Panc1 (cell line): ENCODE measurements around the gene PCDH17. TPM values are rescaled to one million over a fixed set of nuclear protein-coding genes. Genes with fewer than 3 reads are reported as not detected.

Experiments
- ATAC-seq: fragments of 200-7000 bp; cut with Tn5 transposase; 2 replicates; pipeline ENCODE4 v1.9.1; 2020; ENCODE audit warnings: mild to moderate bottlenecking, moderate library complexity
- BruUV-seq: library from RNA; stranded (reverse); fragments of 400-500 nt; replicated peaks from 2 replicates; lab custom pipeline; 2021; lab: Mats Ljungman, UMichigan
- CTCF ChIA-PET: fragments of 300-600 bp; sonication (Branson Sonifier 250); formaldehyde crosslinking; loops from one replicate; lab custom pipeline; 2022; ENCODE audit warnings: antibody characterized with exemption; lab: Charles Lee
- POLR2A ChIA-PET: fragments of 300-600 bp; sonication (Branson Sonifier 250); formaldehyde crosslinking; loops from one replicate; lab custom pipeline; 2022; ENCODE audit warnings: antibody characterized with exemption; lab: Charles Lee
- DNase-seq: peaks from one replicate; pipeline ENCODE4 v3.0.0-alpha.2; 2010; ENCODE audit warnings: low read depth, low spot score
- H3K27ac ChIP-seq: 2 replicates; pipeline ENCODE4 v1.5.1; 2011; ENCODE audit warnings: mild to moderate bottlenecking, low read length, inconsistent platforms
- H3K27me3 ChIP-seq: fragments of 200-500 bp; sonication (Bioruptor generic); 2 replicates; pipeline ENCODE4 v1.6.0; 2014; ENCODE audit warnings: low read length, inconsistent platforms; ENCODE audit not compliant: control insufficient read depth, insufficient read depth
- H3K36me3 ChIP-seq: fragments of 200-500 bp; sonication (Bioruptor generic); 2 replicates; pipeline ENCODE4 v1.5.1; 2014; ENCODE audit warnings: inconsistent platforms, mild to moderate bottlenecking, low read length, moderate library complexity; ENCODE audit not compliant: control insufficient read depth, insufficient read depth
- H3K4me1 ChIP-seq: 2 replicates; pipeline ENCODE4 v1.5.1; 2011; ENCODE audit warnings: inconsistent platforms, mild to moderate bottlenecking, low read length, moderate library complexity; ENCODE audit not compliant: control insufficient read depth, insufficient read depth
- H3K4me3 ChIP-seq, 2 experiments: 2 replicates each; pipeline ENCODE4 v1.5.1; 2011 to 2012; ENCODE audit warnings: low read depth in 2 of 2, low read length in 2 of 2, mild to moderate bottlenecking in 2 of 2, inconsistent platforms in 1 of 2, moderate library complexity in 1 of 2
- H3K9me3 ChIP-seq: fragments of 200-500 bp; sonication (Bioruptor generic); 2 replicates; pipeline ENCODE4 v1.5.1; 2014; ENCODE audit warnings: low read depth, mild to moderate bottlenecking, inconsistent platforms, low read length, moderate library complexity; ENCODE audit not compliant: control insufficient read depth, insufficient read depth
- POLR2AphosphoS5 ChIP-seq: IDR thresholded peaks from 2 replicates; pipeline ENCODE4 v1.6.1; 2012; ENCODE audit warnings: mild to moderate bottlenecking, low read depth, low read length, moderate library complexity
- SIN3A ChIP-seq: IDR thresholded peaks from 2 replicates; pipeline ENCODE4 v1.6.1; 2012; ENCODE audit warnings: low read depth, mild to moderate bottlenecking, low read length, moderate library complexity, borderline replicate concordance; ENCODE audit not compliant: insufficient read depth
- TCF7L2 ChIP-seq: IDR thresholded peaks from 2 replicates; pipeline ENCODE4 v1.6.1; 2011; ENCODE audit warnings: mild to moderate bottlenecking, low read depth, low read length, inconsistent platforms
- in situ Hi-C: cut with HindIII; loops from 2 replicates; pipeline ENCODE4 v1.10.0; 2016; ENCODE audit warnings: low sequenced_read_pairs, low pct_unique_long_range_greater_than_20kb
- intact Hi-C: fragments of 100-400 bp; cut with micrococcal nuclease; formaldehyde crosslinking; loops from one replicate; pipeline ENCODE4 v1.10.0; 2022; ENCODE audit not compliant: unreplicated experiment
- total RNA-seq: library from RNA; stranded (reverse); gene quantifications from one replicate; pipeline ENCODE4 v1.2.1, GENCODE V29; 2021; ENCODE audit not compliant: unreplicated experiment
- TF ChIP-seq, protein P1 (sequence below), 2 experiments: IDR thresholded peaks; 2 replicates each; pipeline ENCODE4 v1.6.1; 2011 to 2012; ENCODE audit warnings: low read depth in 2 of 2, control low read depth in 1 of 2, low read length in 1 of 2, mild to moderate bottlenecking in 1 of 2, moderate library complexity in 1 of 2; ENCODE audit not compliant: insufficient read depth in 1 of 2
- TF ChIP-seq, protein P2 (sequence below): fragments of 450-650 bp; IDR thresholded peaks from 2 replicates; pipeline ENCODE4 v1.5.1; 2017; ENCODE audit warnings: mild to moderate bottlenecking

Gene PCDH17
- total RNA-seq, 1 experiment from 2014 or later: 0.26 TPM

DNA sequence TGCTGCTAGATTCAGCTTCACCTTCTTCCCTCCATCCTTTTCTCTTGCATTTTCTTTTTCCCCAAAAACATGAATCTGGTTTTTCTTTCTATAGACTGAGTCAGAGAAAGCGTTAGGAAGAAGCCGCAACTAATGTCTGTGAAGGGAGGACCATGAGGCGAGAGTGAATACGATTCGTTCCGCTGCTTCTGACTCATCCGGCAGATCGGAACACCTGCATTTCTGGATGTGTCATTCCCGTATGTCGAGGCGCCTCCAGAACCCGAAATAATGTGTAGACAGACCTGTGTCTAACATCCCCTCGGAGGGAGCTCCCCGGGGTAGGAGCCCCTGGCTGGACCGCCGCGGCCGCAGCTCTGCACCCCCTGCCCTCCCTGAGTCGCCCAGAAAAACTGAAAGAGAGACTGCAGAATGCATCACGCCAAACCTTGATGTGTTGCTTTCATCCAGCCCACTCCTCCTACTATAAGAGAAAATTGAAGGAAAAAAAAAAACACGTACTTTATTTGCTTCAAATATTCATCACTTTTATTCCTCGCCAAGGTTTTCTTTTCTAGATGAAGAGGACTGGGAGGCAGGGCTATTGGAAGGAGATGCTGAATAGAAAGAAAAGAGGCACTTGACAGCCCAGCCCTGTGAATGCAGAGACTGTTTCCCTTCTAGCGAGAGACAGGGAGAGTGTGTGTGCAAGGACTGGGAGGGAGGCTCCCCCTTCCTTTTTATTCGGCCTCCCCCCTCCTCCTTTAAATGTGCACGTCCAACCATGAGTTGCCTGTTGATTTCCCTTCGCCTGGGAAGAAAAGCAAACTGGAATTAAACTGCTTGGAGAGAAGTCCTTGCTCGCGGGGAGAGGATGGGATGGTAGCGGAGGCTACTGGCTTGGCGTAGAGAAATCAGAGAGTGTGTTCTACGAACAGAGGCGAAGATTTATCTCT is 616 bp upstream of the PCDH17 start:
- Histone ChIP-seq H3K36me3 (no peaks in the 10 kb centered on the region), H3K27ac (no peak overlapping the region), H3K27me3 (peaks cover 3% of the 10 kb centered on the region; the same call in 1 of the 2 replicates), H3K4me1 (no peaks in the 10 kb centered on the region), H3K4me3 (peak overlapping the region; percentile 50 to 67), H3K9me3 (no peaks in the 10 kb centered on the region)
- ChIA-PET CTCF (interaction anchor here (0.6 kb wide), 1 partner anchor 29 kb away, joined by 3 read pairs; no protein-coding TSS in a partner anchor), POLR2A (no interaction called here)
- DNase-seq (no peak), ATAC-seq (peak; percentile 74)
- intact Hi-C loops: loop anchor here (10.0 kb wide), 1 partner anchor 84 kb away; no protein-coding TSS in a partner anchor
- no TSS peak for BruUV-seq
- in situ Hi-C loops: no loop called here
- TF ChIP-seq POLR2AphosphoS5: no peak
- TF ChIP-seq, protein P1, sequence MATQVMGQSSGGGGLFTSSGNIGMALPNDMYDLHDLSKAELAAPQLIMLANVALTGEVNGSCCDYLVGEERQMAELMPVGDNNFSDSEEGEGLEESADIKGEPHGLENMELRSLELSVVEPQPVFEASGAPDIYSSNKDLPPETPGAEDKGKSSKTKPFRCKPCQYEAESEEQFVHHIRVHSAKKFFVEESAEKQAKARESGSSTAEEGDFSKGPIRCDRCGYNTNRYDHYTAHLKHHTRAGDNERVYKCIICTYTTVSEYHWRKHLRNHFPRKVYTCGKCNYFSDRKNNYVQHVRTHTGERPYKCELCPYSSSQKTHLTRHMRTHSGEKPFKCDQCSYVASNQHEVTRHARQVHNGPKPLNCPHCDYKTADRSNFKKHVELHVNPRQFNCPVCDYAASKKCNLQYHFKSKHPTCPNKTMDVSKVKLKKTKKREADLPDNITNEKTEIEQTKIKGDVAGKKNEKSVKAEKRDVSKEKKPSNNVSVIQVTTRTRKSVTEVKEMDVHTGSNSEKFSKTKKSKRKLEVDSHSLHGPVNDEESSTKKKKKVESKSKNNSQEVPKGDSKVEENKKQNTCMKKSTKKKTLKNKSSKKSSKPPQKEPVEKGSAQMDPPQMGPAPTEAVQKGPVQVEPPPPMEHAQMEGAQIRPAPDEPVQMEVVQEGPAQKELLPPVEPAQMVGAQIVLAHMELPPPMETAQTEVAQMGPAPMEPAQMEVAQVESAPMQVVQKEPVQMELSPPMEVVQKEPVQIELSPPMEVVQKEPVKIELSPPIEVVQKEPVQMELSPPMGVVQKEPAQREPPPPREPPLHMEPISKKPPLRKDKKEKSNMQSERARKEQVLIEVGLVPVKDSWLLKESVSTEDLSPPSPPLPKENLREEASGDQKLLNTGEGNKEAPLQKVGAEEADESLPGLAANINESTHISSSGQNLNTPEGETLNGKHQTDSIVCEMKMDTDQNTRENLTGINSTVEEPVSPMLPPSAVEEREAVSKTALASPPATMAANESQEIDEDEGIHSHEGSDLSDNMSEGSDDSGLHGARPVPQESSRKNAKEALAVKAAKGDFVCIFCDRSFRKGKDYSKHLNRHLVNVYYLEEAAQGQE (IDR thresholded peaks at IDR 0.05; ENCODE audit: insufficient read depth in 1 of 2, low read depth in 2 of 2, low read length in 1 of 2): no peak
- TF ChIP-seq TCF7L2: no peak
- TF ChIP-seq, protein P2, sequence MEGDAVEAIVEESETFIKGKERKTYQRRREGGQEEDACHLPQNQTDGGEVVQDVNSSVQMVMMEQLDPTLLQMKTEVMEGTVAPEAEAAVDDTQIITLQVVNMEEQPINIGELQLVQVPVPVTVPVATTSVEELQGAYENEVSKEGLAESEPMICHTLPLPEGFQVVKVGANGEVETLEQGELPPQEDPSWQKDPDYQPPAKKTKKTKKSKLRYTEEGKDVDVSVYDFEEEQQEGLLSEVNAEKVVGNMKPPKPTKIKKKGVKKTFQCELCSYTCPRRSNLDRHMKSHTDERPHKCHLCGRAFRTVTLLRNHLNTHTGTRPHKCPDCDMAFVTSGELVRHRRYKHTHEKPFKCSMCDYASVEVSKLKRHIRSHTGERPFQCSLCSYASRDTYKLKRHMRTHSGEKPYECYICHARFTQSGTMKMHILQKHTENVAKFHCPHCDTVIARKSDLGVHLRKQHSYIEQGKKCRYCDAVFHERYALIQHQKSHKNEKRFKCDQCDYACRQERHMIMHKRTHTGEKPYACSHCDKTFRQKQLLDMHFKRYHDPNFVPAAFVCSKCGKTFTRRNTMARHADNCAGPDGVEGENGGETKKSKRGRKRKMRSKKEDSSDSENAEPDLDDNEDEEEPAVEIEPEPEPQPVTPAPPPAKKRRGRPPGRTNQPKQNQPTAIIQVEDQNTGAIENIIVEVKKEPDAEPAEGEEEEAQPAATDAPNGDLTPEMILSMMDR: no peak
- no peak for TF ChIP-seq SIN3A

DNA sequence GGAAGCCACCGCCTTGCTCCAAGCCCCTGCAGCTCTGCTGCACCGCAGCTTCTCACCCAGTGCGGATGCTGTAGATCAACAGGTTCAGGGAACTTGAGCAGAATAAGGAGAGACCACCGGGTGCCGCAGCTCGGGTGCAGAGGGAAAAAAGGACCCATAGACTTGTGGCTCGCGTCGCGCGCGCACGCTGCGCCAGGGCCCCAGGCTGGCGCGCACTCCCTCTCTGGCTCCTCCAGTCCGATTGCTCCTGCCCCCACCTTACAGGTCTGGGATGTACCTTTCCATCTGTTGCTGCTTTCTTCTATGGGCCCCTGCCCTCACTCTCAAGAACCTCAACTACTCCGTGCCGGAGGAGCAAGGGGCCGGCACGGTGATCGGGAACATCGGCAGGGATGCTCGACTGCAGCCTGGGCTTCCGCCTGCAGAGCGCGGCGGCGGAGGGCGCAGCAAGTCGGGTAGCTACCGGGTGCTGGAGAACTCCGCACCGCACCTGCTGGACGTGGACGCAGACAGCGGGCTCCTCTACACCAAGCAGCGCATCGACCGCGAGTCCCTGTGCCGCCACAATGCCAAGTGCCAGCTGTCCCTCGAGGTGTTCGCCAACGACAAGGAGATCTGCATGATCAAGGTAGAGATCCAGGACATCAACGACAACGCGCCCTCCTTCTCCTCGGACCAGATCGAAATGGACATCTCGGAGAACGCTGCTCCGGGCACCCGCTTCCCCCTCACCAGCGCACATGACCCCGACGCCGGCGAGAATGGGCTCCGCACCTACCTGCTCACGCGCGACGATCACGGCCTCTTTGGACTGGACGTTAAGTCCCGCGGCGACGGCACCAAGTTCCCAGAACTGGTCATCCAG is 964 bp downstream of the PCDH17 start:
- no peaks in the 10 kb centered on the region for H3K36me3 ChIP-seq
- in situ Hi-C loops (no loop called here), intact Hi-C loops (loop anchor here (10.0 kb wide), 1 partner anchor 82 kb away; no protein-coding TSS in a partner anchor)
- ChIA-PET CTCF (no interaction called here), POLR2A (no interaction called here)
- BruUV-seq: no TSS peak
- H3K4me3 ChIP-seq: peak overlapping the region in 1 of 2 experiments; percentile 50; a peak in 2 of 4 replicates
- H3K27ac ChIP-seq: no peak overlapping the region
- no peaks in the 10 kb centered on the region for H3K4me1 ChIP-seq
- DNase-seq (no peak), ATAC-seq (no peak)
- H3K9me3 ChIP-seq: no peaks in the 10 kb centered on the region
- TF ChIP-seq, protein P1 (IDR thresholded peaks at IDR 0.05; ENCODE audit: insufficient read depth in 1 of 2, low read depth in 2 of 2, low read length in 1 of 2): no peak
- TF ChIP-seq TCF7L2 (no peak), POLR2AphosphoS5 (no peak), SIN3A (no peak)
- TF ChIP-seq, protein P2: no peak
- H3K27me3 ChIP-seq: peaks cover 3% of the 10 kb centered on the region; the same call in 1 of the 2 replicates
